ENCODE data around the gene MTHFD1L.
"Not testable (repeated sequence)": the region's sequence is repeated elsewhere in the genome, so short reads cannot be mapped to it uniquely, and the experiment has no call there.

The MTHFD1L gene

GRCh38 chr6:151073701-151074100 is 208.2 kb downstream of the MTHFD1L start:
- DNase-seq, result no peak

- no peak for DNase-seq
Measured at GRCh38 chr6:151075005-151075404, 209.5 kb downstream of the MTHFD1L start.

- DNase-seq, result no peak
Measured at GRCh38 chr6:151075527-151075926, 210.0 kb downstream of the MTHFD1L start.

GRCh38 chr6:151075930-151076555 is 210.5 kb downstream of the MTHFD1L start:
- DNase-seq, result no peak

- DNase-seq, result no peak
Measured at GRCh38 chr6:151078655-151079054, 213.2 kb downstream of the MTHFD1L start.

- no peak for DNase-seq
Measured at GRCh38 chr6:151081656-151082055, 216.2 kb downstream of the MTHFD1L start.

- DNase-seq, result no peak
Measured at GRCh38 chr6:151082079-151082478, 216.6 kb downstream of the MTHFD1L start.

GRCh38 chr6:151084275-151084674 is 218.8 kb downstream of the MTHFD1L start:
- no peak for DNase-seq

GRCh38 chr6:151087055-151087454 is 221.6 kb downstream of the MTHFD1L start:
- not testable (repeated sequence) for DNase-seq

GRCh38 chr6:151087861-151088598 is 222.5 kb downstream of the MTHFD1L start:
- no peak for DNase-seq

- DNase-seq, result no peak
Measured at GRCh38 chr6:151088599-151088935, 223.1 kb downstream of the MTHFD1L start.

- no peak for DNase-seq
Measured at GRCh38 chr6:151088963-151089362, 223.5 kb downstream of the MTHFD1L start.

- DNase-seq, result peak; percentile 96
Measured at GRCh38 chr6:151089978-151090377, 224.5 kb downstream of the MTHFD1L start.

GRCh38 chr6:151091571-151091970 is 226.1 kb downstream of the MTHFD1L start:
- peak; percentile 17 for DNase-seq

- DNase-seq, result no peak
Measured at GRCh38 chr6:151092591-151092990, 227.1 kb downstream of the MTHFD1L start.

GRCh38 chr6:151093706-151094105 is 228.2 kb downstream of the MTHFD1L start:
- DNase-seq, result no peak

GRCh38 chr6:151095538-151096254 is 230.2 kb downstream of the MTHFD1L start:
- DNase-seq, result no peak

- no peak for DNase-seq
Measured at GRCh38 chr6:151096255-151096612, 230.7 kb downstream of the MTHFD1L start.

- no peak for DNase-seq
Measured at GRCh38 chr6:151096691-151097606, 231.4 kb downstream of the MTHFD1L start.

GRCh38 chr6:151098166-151098565 is 232.7 kb downstream of the MTHFD1L start:
- no peak for DNase-seq

- DNase-seq, result no peak
Measured at GRCh38 chr6:151100326-151100725, 234.8 kb downstream of the MTHFD1L start.

GRCh38 chr6:151101161-151101815 is 235.8 kb downstream of the MTHFD1L start:
- no peak for DNase-seq

Data from DMS79 treated with DMSO at 0.1 percent for 48 hours (cell line).